Mammary microvascular endothelial cell (primary cell): Measurements from ENCODE around the gene RPF1. TPM values are rescaled to one million over a fixed set of nuclear protein-coding genes. Genes with fewer than 3 reads are reported as not detected.

Experiments used
- total RNA-seq: library from RNA; depleted of rRNA; stranded (reverse); fragments of >200 nt; gene quantifications from 2 replicates; pipeline ENCODE4 v1.2.3, GENCODE V29; 2015

RPF1 gene, protein sequence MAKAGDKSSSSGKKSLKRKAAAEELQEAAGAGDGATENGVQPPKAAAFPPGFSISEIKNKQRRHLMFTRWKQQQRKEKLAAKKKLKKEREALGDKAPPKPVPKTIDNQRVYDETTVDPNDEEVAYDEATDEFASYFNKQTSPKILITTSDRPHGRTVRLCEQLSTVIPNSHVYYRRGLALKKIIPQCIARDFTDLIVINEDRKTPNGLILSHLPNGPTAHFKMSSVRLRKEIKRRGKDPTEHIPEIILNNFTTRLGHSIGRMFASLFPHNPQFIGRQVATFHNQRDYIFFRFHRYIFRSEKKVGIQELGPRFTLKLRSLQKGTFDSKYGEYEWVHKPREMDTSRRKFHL
- 53.1 and 54.8 TPM in 2 replicates for total RNA-seq

GRCh38 chr1:84478876-84479868 lies at the start of gene RPF1:
TSS of gene RPF1 (plus strand) at chr1:84479266. CDS start at chr1:84479282, 16 bp downstream.

DNA sequence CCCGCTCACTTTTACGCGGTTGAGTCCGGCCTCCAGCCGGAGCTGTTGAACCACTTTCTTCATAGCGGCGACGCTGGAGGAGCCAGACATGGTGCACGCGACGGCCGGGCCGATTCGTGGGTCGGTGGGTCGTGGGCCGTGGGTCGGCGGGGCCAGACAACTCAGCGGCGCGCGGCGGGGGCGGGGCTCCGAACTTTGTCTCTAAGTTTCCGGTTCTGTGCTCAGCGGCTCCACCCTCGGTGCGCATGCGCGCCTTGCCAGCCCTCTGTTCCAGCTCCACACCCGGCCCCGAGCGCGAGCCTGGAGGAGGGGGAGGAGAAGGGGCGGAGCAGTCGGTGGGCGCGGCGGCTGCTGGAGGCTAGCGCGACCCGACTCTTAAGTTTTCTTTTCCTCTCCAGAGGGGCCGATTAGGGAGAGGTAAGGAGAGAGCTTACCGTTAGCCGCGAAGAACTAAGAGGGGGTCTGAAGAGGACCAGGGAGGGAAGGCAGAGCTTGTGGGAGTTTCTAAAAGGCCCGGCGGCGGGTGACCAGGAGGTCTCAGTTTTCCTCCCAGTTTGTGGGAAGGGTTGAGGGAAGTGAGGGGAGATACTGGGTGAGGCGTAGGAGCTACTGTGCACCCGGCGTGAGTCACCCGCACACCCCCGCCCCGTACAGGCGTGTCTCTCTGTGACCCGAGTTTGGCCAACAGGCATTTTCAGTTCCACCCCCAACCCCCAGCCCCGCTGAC lies 27.1 kb downstream of the RPF1 start, which contains the start of the genes GNG5 and SPATA1:
Gene GNG5 (minus strand): TSS at position 580 of the 727 bp plus-strand sequence. CDS start 490 bp downstream, at position 90.
Gene SPATA1 (plus strand): TSS at position 385 of the 727 bp plus-strand sequence. CDS start 9,974 bp downstream, outside the sequence.

Other genes starting within 250 kb of the RPF1 start
- gene SAMD13, start 177.6 kb upstream of the RPF1 start, total RNA-seq = 2.7 and 2.9 TPM in 2 replicates
- gene DNASE2B, start 80.8 kb upstream of the RPF1 start, total RNA-seq = not detected in 2 replicates
- gene SPATA1, start 27.1 kb downstream of the RPF1 start, total RNA-seq = 0.25 TPM in 1 of 2 replicates, not detected in the other
- 123 and 131 TPM in 2 replicates for gene GNG5, start 27.3 kb downstream of the RPF1 start, total RNA-seq
- 6.9 and 10.8 TPM in 2 replicates for gene CTBS, start 95.2 kb downstream of the RPF1 start, total RNA-seq
- 3.0 and 3.1 TPM in 2 replicates for gene SSX2IP, start 211.2 kb downstream of the RPF1 start, total RNA-seq